K562 (cell line): ENCODE data around the gene RPL10A. TPM values are rescaled to one million over a fixed set of nuclear protein-coding genes. Genes with fewer than 3 reads are reported as not detected.

Source experiments
- ATAC-seq: fragments of 200-7000 bp; cut with Tn5 transposase; 3 replicates; pipeline ENCODE4 v1.9.1; 2020; ENCODE audit warnings: moderate library complexity
- BruUV-seq: library from RNA; stranded (reverse); fragments of 400-500 nt; replicated peaks from 2 replicates; lab custom pipeline; 2021; lab: Mats Ljungman, UMichigan
- CTCF ChIA-PET: fragments of 300-600 bp; formaldehyde crosslinking; extraction: SDS; loops from one replicate; lab custom pipeline; 2021; ENCODE audit warnings: low intra/inter-chr PET ratio; lab: Yijun Ruan, JAX
- POLR2A ChIA-PET: fragments of 300-600, 350-650 bp; sonication (Branson Sonifier 250); formaldehyde crosslinking; extraction: SDS; loops from one replicate; lab custom pipeline; 2021; ENCODE audit warnings: antibody characterized with exemption, inconsistent platforms; lab: Yijun Ruan, JAX
- DNase-seq, 4 experiments: peaks; one replicate each; pipeline versions ENCODE4 v3.0.0 to v3.0.0-alpha.2; 2011 to 2018; ENCODE audit warnings: low spot score in 3 of 4, mixed read lengths in 3 of 4; ENCODE audit errors: extremely low read depth in 1 of 4
- FAIRE-seq: peaks from 2 replicates; lab custom pipeline; 2011; peaks lifted over from hg19 to GRCh38; lab: Jason Lieb, UNC
- H2AFZ ChIP-seq: 2 replicates; pipeline ENCODE4 v1.6.0; 2011; ENCODE audit warnings: low read depth, low read length, control low read depth, inconsistent platforms
- H3K27ac ChIP-seq: fragments of 200-600 bp; 3 replicates; pipeline ENCODE4 v1.8.0; 2011; ENCODE audit warnings: low read depth, mild to moderate bottlenecking, control low read depth, inconsistent platforms, low read length, moderate library complexity, mixed read lengths; ENCODE audit errors: extremely low read depth
- H3K27me3 ChIP-seq, 2 experiments: fragments of 300-600 bp in 1 of 2; 2 replicates in 1 of 2; 3 replicates in 1 of 2; pipeline versions ENCODE4 v1.6.0 to v1.8.0; 2011; ENCODE audit warnings: inconsistent platforms in 2 of 2, low read length in 2 of 2, mild to moderate bottlenecking in 1 of 2, mixed read lengths in 1 of 2, moderate library complexity in 1 of 2; ENCODE audit not compliant: control insufficient read depth in 2 of 2, insufficient read depth in 2 of 2
- H3K36me3 ChIP-seq: fragments of 300-600 bp; 3 replicates; pipeline ENCODE4 v1.8.0; 2011; ENCODE audit warnings: mild to moderate bottlenecking, low read length, inconsistent platforms; ENCODE audit not compliant: control insufficient read depth, insufficient read depth
- H3K4me1 ChIP-seq, 2 experiments: fragments of 200-600 bp in 1 of 2; replicated peaks in 1 of 2; 2 replicates in 1 of 2; 3 replicates in 1 of 2; pipeline versions ENCODE4 v1.5.1 to v1.8.0; 2011; ENCODE audit warnings: inconsistent platforms in 2 of 2, low read length in 2 of 2, mild to moderate bottlenecking in 1 of 2, mixed read lengths in 1 of 2, moderate library complexity in 1 of 2; ENCODE audit not compliant: control insufficient read depth in 2 of 2, insufficient read depth in 2 of 2
- H3K4me2 ChIP-seq: 2 replicates; pipeline ENCODE4 v1.6.1; 2011; ENCODE audit warnings: low read length, control low read depth, inconsistent platforms, mixed read lengths; ENCODE audit not compliant: insufficient read depth
- H3K4me3 ChIP-seq: fragments of 200-600 bp; sonication (generic), shearing (Covaris generic); 2 replicates; pipeline ENCODE4 v1.5.1; 2016; ENCODE audit warnings: control low read depth, inconsistent platforms
- H3K79me2 ChIP-seq: fragments of 200-600 bp; 3 replicates; pipeline ENCODE4 v1.8.0; 2011; ENCODE audit warnings: low read length, inconsistent platforms; ENCODE audit not compliant: control insufficient read depth, insufficient read depth
- H3K9ac ChIP-seq, 2 experiments: 2 replicates each; pipeline versions ENCODE4 v1.6.0 to v1.6.1; 2011; ENCODE audit warnings: low read depth in 2 of 2, low read length in 2 of 2, control low read depth in 1 of 2, inconsistent platforms in 1 of 2, mild to moderate bottlenecking in 1 of 2, mixed read lengths in 1 of 2; ENCODE audit not compliant: insufficient read depth in 1 of 2
- H3K9me1 ChIP-seq: one replicate; pipeline ENCODE4 v1.6.0; 2011; ENCODE audit warnings: inconsistent platforms, mild to moderate bottlenecking, low read length, moderate library complexity; ENCODE audit not compliant: control insufficient read depth, insufficient read depth
- H3K9me3 ChIP-seq: replicated peaks from 2 replicates; pipeline ENCODE4 v1.5.1; 2011; ENCODE audit warnings: low read depth, low read length, inconsistent platforms; ENCODE audit not compliant: control insufficient read depth, insufficient read depth
- H4K20me1 ChIP-seq: replicated peaks from 2 replicates; pipeline ENCODE4 v1.6.1; 2011; ENCODE audit warnings: low read length, inconsistent platforms, mixed read lengths; ENCODE audit not compliant: control insufficient read depth, insufficient read depth
- ARID4B ChIP-seq: sonication (generic); formaldehyde crosslinking; IDR thresholded peaks from 2 replicates; pipeline ENCODE4 v1.8.0; 2022; ENCODE audit warnings: mild to moderate bottlenecking, missing genetic modification reagents
- ATF3 ChIP-seq, 2 experiments: fragments of 450-650 bp in 1 of 2; sonication (generic) in 1 of 2; formaldehyde crosslinking in 1 of 2; IDR thresholded peaks in 1 of 2; conservative IDR thresholded peaks in 1 of 2; 2 replicates each; pipeline versions ENCODE4 v1.6.1 to v1.8.1; 2016 to 2023; ENCODE audit warnings: mild to moderate bottlenecking in 2 of 2, moderate library complexity in 2 of 2, inconsistent platforms in 1 of 2, missing genetic modification reagents in 1 of 2
- CBX1 ChIP-seq: sonication (generic); IDR thresholded peaks from 2 replicates; pipeline ENCODE4 v1.6.1; 2016; ENCODE audit warnings: antibody characterized with exemption, low read depth, mild to moderate bottlenecking
- FOSL1 ChIP-seq: fragments of 200-800 bp; sonication (Bioruptor generic); conservative IDR thresholded peaks from 2 replicates; pipeline ENCODE4 v1.6.1; 2016; ENCODE audit warnings: missing genetic modification characterization, missing compliant biosample characterization
- HOXB6 ChIP-seq: fragments of 250-450 bp; sonication (Bioruptor Pico); IDR thresholded peaks from 2 replicates; pipeline ENCODE4 v1.5.1; 2022; ENCODE audit warnings: mild to moderate bottlenecking, borderline replicate concordance
- ID3 ChIP-seq, 2 experiments: fragments of 250-450 bp in 1 of 2; fragments of 450-650 bp in 1 of 2; sonication (Bioruptor Pico) in 1 of 2; IDR thresholded peaks; 2 replicates each; pipeline versions ENCODE4 v1.6.1 to v1.8.0; 2016 to 2021; ENCODE audit warnings: mild to moderate bottlenecking in 2 of 2, moderate library complexity in 2 of 2, missing compliant biosample characterization in 1 of 2, missing genetic modification characterization in 1 of 2
- POLR2G ChIP-seq: fragments of 200-400 bp; formaldehyde crosslinking; IDR thresholded peaks from 2 replicates; pipeline ENCODE4 v1.6.1; 2017; ENCODE audit warnings: low read depth, mild to moderate bottlenecking, antibody characterized with exemption, low read length, moderate library complexity
- SMARCC2 ChIP-seq: fragments of 450-650 bp; IDR thresholded peaks from 2 replicates; pipeline ENCODE4 v1.6.1; 2017; ENCODE audit warnings: antibody characterized with exemption, moderate library complexity, mild to moderate bottlenecking, low read depth
- TSC22D4 ChIP-seq: fragments of 450-650 bp; IDR thresholded peaks from 2 replicates; pipeline ENCODE4 v1.6.1; 2016; ENCODE audit warnings: missing genetic modification characterization, missing biosample characterization, control low read depth
- WGBS: fragments of 100-300 bp; shearing (Covaris generic); methylation state at CpG from one replicate; pipeline ENCODE4 v1.1.6; 2016; ENCODE audit warnings: low coverage, mixed read lengths; ENCODE audit not compliant: insufficient coverage; ENCODE audit errors: missing lambda C conversion rate; 5-methylcytosine and 5-hydroxymethylcytosine counted together
- in situ Hi-C: fragments of 300-500 bp; cut with MboI; formaldehyde crosslinking; loops from 4 replicates; pipeline ENCODE4 v1.15.0; 2018; ENCODE audit warnings: inconsistent platforms, mixed read lengths
- intact Hi-C: fragments of 100-400 bp; cut with micrococcal nuclease; formaldehyde crosslinking; loops from 2 replicates; pipeline ENCODE4 v1.14.2; 2022
- polyA plus RNA-seq, 8 experiments: library from polyadenylated mRNA; depleted of rRNA in 4 of 8; stranded (reverse) in 5 of 8; unstranded in 3 of 8; fragments of >200 nt; fragmentation: Nextera tagmentation in 2 of 8; fragmentation: Illumina TruSeq in 1 of 8; extraction: Ambion mirVana in 2 of 8; extraction: Trizol in 1 of 8; gene quantifications; 2 replicates each; pipeline versions ENCODE4 v1.2.1 to v1.2.3, GENCODE V29; 2011 to 2014; ENCODE audit warnings: inconsistent platforms in 1 of 8, missing spikeins in 1 of 8
- total RNA-seq, 7 experiments: library from RNA; depleted of rRNA in 6 of 7; stranded (reverse); fragments of >200 nt in 6 of 7; fragmentation: Illumina TruSeq in 2 of 7; extraction: Trizol in 2 of 7; gene quantifications; 2 replicates each; pipeline versions ENCODE4 v1.2.1 to v1.2.3, GENCODE V29; 2011 to 2021; ENCODE audit warnings: low replicate concordance in 1 of 7
- TF ChIP-seq, protein P1 (sequence below): fragments of 250-450 bp; sonication (Bioruptor Pico); IDR thresholded peaks from 2 replicates; pipeline ENCODE4 v1.9.0; 2021; ENCODE audit warnings: mild to moderate bottlenecking
- TF ChIP-seq, protein P2 (sequence below): fragments of 150-350 bp; conservative IDR thresholded peaks from 2 replicates; pipeline ENCODE4 v1.6.1; 2014; ENCODE audit warnings: low read length

The RPL10A gene
- total and polyA plus RNA-seq, 9 of the 15 experiments (the other 6 are each of a cell fraction or from before 2014, with no cell fraction given) = 1,589 to 3,237 (median 2,116) TPM

- intact Hi-C loops = no loop called here
- POLR2A ChIA-PET = interaction anchor here (0.6 to 9.5 kb wide), 2 partner anchors 11 to 14 kb away, joined by 3 to 167 read pairs; partner anchors contain the start of gene RPL10A
- no peak for FAIRE-seq
- TF ChIP-seq HOXB6 (CRISPR knock-in tag) (no peak), SMARCC2 (no peak), ATF3 (IDR thresholded peaks at IDR 0.05) (peak; percentile 41; the same call in 1 of the 2 replicates), ATF3 (CRISPR knock-in tag; conservative IDR thresholded peaks at IDR 0.05) (no peak), TSC22D4 (tag) (no peak), ID3 (CRISPR knock-in tag; IDR thresholded peaks at IDR 0.05) (no peak), ID3 (tag; IDR thresholded peaks at IDR 0.05) (no peak), CBX1 (no peak), FOSL1 (peak; percentile 31; the same call in 1 of the 2 replicates), ARID4B (CRISPR knock-in tag) (no peak), POLR2G (peak; percentile 3; the same call in 1 of the 2 replicates)
- TF ChIP-seq, protein P1, sequence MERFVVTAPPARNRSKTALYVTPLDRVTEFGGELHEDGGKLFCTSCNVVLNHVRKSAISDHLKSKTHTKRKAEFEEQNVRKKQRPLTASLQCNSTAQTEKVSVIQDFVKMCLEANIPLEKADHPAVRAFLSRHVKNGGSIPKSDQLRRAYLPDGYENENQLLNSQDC (CRISPR knock-in tag) = no peak
- TF ChIP-seq, protein P2, sequence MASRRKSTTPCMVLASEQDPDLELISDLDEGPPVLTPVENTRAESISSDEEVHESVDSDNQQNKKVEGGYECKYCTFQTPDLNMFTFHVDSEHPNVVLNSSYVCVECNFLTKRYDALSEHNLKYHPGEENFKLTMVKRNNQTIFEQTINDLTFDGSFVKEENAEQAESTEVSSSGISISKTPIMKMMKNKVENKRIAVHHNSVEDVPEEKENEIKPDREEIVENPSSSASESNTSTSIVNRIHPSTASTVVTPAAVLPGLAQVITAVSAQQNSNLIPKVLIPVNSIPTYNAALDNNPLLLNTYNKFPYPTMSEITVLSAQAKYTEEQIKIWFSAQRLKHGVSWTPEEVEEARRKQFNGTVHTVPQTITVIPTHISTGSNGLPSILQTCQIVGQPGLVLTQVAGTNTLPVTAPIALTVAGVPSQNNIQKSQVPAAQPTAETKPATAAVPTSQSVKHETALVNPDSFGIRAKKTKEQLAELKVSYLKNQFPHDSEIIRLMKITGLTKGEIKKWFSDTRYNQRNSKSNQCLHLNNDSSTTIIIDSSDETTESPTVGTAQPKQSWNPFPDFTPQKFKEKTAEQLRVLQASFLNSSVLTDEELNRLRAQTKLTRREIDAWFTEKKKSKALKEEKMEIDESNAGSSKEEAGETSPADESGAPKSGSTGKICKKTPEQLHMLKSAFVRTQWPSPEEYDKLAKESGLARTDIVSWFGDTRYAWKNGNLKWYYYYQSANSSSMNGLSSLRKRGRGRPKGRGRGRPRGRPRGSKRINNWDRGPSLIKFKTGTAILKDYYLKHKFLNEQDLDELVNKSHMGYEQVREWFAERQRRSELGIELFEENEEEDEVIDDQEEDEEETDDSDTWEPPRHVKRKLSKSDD = no peak
Measured at GRCh38 chr6:35485402-35485877, 17.2 kb downstream of the RPL10A start.

More at GRCh38 chr6:35485402-35485877, 17.2 kb downstream of the RPL10A start:
- Histone ChIP-seq H3K4me1 (peaks cover 36 to 42% of the 10 kb centered on the region in 2 experiments), H2AFZ (no peak overlapping the region), H3K79me2 (peaks cover 8% of the 10 kb centered on the region; the same call in 1 of the 3 replicates), H3K4me2 (no peak overlapping the region), H3K36me3 (no peaks in the 10 kb centered on the region; the same call in 2 of the 3 replicates), H3K4me3 (no peak overlapping the region), H3K9me3 (no peaks in the 10 kb centered on the region), H3K9ac (peak overlapping the region in 1 of 2 experiments; percentile 65; a peak in 2 of 4 replicates), H3K27ac (peak overlapping the region; percentile 20; the same call in 2 of the 3 replicates), H4K20me1 (peaks cover 11% of the 10 kb centered on the region; the same call in 1 of the 2 replicates), H3K27me3 (no peaks in the 10 kb centered on the region), H3K9me1 (no peaks in the 10 kb centered on the region)
- CTCF ChIA-PET = no interaction called here
- ATAC-seq (no peak; the same call in 2 of the 3 replicates), DNase-seq (peak in 2 of 4 experiments; percentile 70 to 74)
- BruUV-seq = no TSS peak
- WGBS = 59% methylated on average over 11 of the region's 11 CpGs
- in situ Hi-C loops = no loop called here
